Lower leg skin (tissue), 3 donors: ENCODE measurements around the gene RAB30.

Source experiments
- POLR2A ChIP-seq, 2 donors: fragments of 450-650 bp; IDR thresholded peaks; one replicate each; pipeline ENCODE4 v1.6.1; 2016 to 2017; ENCODE audit warnings: antibody characterized with exemption in 2 of 2, mild to moderate bottlenecking in 1 of 2, moderate library complexity in 1 of 2
- TF ChIP-seq, protein P1 (sequence below), 3 donors: fragments of 450-650 bp; IDR thresholded peaks; one replicate each; pipeline ENCODE4 v1.5.1; 2016; ENCODE audit warnings: antibody characterized with exemption in 3 of 3, mild to moderate bottlenecking in 3 of 3, moderate library complexity in 2 of 3

DNA sequence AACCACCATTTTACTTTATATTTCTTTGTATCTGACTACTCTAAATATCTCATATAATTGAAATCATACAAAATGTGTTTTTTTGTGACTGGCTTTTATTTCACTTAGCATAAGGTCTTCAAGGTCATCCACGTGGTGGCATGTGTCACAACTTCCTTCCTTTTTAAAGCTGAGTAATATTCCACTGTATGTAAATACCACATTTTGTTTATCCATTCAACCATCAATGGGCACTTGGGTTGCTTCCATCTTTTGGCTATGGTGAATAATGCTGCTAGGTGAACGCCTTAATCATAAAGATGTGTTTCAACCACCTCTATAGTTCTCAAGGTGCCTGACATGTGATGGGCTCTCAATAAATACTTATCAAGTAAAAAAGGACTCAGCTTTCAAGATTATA is 15.5 kb downstream of the RAB30 start:
- TF ChIP-seq, protein P1, sequence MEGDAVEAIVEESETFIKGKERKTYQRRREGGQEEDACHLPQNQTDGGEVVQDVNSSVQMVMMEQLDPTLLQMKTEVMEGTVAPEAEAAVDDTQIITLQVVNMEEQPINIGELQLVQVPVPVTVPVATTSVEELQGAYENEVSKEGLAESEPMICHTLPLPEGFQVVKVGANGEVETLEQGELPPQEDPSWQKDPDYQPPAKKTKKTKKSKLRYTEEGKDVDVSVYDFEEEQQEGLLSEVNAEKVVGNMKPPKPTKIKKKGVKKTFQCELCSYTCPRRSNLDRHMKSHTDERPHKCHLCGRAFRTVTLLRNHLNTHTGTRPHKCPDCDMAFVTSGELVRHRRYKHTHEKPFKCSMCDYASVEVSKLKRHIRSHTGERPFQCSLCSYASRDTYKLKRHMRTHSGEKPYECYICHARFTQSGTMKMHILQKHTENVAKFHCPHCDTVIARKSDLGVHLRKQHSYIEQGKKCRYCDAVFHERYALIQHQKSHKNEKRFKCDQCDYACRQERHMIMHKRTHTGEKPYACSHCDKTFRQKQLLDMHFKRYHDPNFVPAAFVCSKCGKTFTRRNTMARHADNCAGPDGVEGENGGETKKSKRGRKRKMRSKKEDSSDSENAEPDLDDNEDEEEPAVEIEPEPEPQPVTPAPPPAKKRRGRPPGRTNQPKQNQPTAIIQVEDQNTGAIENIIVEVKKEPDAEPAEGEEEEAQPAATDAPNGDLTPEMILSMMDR (IDR thresholded peaks at IDR 0.05), result no peak
- TF ChIP-seq POLR2A (IDR thresholded peaks at IDR 0.05), result no peak
